ENCODE measurements around the gene OPCML.

OPCML gene

DNA sequence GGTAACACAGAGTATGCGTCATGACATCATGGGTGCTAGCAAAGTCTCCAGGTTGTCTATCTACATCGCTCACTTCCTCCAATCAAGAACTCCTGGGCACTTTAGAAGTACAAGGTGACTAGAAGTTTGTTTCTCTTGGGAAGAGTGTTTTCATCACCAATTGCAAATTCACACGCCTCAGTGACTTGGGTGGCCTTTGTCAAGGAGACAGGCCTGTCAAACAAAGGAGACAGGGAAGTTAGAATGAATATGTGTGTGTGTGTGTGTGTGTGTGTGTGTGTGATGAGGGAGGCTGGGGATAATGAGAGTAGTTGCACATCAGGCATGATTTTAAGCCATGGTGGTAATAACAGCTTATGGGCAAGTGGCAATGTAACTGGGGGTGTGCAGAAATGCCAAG, 953.2 kb downstream of the OPCML start:
- no peak for DNase-seq

DNA sequence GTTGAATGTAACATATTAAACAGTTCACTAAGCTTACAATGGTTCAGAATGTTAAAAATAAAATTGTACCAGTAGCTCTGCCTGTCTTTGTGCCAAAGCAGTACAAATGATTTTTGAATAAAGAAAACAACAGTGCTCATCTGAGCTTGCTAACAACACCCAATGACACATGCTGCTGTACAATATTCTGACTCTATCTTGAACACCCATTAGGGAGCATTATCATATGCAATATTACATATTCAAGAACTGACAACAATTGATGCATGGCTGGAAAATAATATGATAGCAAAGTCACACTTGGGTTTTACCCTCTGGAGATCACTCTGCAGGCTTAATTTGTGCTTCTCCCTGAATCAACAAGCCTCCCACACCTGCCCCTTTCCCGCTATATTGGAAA, 953.7 kb downstream of the OPCML start:
- DNase-seq, result no peak

DNA sequence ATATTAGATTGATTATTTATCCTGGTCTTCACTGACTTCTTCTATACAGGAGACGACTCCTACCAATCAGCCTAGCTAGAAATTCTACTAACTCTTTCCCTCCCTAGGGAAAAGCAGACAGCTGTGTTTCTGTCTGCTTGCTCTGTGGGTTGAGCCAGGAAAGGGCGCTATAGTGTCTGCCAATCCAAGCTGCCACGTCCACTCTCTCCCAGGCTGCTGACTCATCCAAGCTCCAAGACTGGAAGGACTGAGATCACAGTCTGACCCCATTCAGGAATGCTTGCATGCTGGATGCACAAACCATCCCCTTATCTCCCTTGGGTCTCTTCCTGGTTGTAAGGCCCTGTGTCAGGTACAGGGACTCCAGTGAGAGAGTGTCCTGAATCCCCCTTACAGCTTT, 955.6 kb downstream of the OPCML start:
- DNase-seq, result no peak

DNA sequence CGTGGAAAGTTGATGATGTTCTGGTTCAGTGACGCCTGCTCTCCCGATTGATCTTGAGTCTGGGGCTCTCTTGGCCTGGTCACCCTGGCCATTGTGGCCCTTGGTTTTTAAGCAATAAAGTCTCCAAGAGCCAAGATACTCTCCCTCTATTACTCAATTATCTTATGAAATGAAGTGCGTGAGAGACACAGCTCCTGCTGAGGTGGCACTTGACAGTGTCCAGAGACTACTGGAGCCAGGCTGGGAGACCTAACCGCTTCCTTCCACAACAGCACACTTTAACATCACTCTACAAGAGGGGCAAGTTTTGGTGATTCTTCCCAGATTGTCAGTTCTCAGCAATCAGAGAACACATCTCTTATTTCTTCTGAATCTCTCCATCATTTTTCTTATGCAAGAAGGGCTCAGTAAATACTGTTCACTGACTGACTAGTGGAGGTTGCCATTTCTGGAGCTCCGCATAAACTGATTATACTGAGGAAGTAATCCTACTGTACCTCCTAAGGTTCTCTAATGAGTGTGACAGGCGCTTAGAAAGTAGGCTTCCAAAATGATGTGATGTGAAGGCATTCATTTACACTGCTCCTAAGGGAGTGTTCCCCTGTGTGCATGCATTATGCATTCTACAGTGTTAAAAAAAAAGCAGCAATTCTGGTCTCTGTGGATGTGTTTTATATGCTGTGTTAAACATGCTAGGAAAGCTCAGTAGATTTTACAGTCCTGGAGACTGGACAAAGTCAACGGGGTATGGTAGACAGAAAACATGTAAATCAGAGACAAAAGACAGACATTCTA, 968.0 kb downstream of the OPCML start:
- no peak for DNase-seq

DNA sequence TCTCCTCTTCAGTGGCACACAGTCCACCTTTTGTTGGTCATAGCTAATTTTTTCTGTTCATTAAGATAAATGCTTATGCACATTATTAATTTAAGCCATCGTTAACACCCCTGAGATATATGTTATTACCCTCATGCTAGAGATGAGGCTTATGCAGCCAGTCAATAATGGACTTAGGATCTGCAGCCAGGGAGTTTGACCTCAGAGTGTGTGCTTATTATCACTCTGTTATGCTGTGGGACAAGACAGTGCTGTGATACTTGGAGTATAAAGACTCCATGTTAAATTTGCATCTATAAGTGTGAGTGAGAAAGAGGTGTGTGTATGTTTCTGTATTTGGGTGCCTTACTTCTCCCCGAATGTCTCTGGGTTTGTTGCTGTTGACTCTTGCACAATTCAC, 969.3 kb downstream of the OPCML start:
- DNase-seq, result no peak

DNA sequence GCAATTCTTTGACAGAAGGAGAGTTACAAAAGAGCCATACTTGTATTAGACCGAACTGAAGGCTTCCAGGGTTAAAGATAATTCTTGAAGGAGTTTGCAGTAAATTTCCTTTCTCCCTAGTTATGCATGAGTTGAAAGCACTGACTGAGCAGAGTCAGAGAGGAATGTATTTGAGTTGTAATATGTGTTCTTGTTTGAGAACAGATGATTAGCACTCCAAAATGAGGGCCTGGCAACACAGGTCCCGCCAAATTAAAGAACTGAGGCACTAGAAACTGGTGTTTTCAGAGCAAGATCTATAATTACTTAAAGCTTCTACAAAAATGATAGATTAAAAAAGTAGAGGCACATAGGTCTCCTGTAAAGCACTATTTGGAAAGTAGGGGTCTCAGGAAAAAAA, 970.4 kb downstream of the OPCML start:
- no peak for DNase-seq

DNA sequence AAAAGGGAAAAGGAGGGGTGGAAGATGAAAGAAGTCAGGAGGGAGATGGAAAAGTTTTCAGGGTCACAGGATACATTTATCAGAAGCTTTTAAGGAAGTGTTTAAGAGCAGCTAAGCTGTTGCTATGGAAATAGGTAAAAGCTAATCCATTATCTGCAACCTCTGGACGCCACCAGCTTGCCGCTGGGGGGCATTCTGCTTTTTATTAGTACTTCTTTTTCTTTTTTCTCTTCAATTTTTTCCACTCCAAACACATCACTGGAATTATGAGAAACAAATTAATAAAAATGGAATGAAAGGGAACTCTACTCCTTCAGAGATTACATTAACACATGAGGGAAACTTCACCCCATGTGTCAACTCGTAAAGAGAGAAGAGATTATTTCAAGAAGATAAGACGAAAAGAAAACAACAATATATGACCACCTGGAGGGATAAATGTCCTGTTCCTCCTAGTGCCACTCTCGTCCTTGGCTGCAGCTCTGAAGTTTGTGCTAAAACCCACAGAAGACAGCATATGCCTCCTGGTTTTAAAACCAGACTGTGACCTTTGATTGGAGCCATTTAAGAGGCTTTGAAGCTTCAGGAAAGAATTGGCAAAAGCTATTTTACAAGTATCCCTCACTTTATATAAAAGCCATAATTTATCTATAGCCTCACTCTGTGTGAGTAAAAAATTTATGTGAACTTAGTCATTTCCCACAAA, 972.8 kb downstream of the OPCML start:
- DNase-seq, result no peak

DNA sequence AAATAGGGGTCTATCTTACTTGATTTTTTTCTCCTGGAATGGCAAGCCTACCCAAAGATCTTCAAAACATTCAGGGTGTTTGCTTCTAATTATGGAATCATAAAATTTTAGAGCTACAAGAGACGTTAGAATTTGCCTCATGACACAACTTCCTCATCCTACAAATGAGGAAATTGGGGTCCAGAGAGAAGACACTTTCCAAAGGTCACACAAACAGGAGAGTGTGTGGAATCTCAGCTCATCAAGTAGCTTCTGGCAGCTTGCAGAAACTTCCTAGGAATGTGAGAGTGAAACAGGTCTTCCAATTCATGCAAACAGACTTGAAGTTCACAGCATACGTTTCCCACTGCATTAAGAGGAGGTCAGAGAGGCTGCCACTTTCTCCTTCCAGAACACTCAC, 976.0 kb downstream of the OPCML start:
- DNase-seq, result no peak

DNA sequence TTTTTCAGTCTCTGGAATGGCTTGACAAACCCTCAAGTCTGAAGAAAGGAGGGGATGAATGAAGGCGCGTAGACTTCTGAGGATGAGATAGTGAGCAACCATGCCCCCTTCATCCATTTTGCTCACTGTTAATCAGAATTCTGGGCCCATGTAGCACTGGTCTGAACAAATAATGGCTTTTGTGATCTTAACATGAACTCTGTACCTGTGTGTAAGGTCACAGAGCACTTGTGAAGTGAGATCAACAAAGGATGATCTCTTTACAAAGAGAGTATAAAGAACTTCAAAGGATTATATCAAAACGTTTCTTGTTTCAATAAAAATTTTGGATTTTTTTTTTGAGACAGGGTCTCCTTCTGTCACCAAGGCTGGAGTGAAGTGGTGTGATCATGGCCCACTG, 976.7 kb downstream of the OPCML start:
- DNase-seq, result no peak

DNA sequence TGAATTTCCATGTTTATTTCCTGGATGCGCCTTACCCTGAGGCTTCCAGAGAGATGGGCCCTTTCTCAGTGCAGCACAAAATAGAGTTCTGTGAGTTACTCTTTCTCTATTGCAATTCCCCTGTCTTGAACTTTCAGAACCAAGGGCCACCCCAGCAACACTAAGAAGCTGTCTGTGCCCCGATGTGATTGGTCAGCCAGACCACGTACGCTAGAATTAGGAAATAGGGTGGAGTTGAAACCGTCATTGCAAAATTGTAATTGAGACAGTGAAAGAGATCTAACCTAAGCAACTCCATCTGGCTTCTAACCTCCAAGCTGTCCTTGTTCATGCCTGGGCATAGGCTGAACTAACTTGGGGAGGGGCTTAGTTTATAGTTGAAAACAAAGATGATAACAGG, 981.3 kb downstream of the OPCML start:
- no peak for DNase-seq

DNA sequence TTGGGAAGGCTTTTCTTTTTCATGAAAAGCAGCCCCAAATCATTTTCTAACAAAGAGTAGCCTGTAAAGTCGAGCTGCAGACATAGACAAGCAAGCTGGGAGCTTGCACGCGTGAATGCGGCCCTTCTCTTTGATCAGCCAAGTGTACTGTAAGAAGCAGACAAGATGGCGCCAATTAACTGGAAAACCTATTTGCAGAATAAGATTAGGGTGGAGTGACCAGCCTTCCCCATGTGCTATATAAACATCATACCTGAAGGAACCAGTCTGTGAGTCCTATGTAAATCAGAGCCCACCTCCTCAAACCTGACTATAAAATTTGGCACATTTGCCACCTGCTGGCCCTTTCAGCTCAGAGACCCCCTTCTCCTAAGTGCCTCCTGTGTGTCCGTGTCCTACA, 982.7 kb downstream of the OPCML start:
- DNase-seq, result no peak

DNA sequence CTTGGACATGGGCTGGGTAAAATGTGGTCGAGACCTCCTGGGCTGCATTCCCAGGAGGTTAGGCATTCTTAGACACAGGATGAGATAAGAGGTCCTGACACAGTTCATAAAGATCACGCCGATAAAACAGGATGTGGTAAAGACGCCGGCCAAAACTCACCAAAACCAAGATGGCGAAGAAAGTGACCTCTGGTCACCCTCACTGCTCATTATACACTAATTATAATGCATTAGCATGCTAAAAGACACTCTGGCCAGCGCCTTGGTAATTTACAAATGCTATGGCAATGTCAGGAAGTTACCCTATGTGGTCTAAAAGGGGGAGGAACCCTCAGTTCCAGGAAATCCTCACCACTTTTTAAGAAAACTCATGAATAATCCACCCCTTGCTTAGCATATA, 983.3 kb downstream of the OPCML start:
- DNase-seq, result no peak

DNA sequence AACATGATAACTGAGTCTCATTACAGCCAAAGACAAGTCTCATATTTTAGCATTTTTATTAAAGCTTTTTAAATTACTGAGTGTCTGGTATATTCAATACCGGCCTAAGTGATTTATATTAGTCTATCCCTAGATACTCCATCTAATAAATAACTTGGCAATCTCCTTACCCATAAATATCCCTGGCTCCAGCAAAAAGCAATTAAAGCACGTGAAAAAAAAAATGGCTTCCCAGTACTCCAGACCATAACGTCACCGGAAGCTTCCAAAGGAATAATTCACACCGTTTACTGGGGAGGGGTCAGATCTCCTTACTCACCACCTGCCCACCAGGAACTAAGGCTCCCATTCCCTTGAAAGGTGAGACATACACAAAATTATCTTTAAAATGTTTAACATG, 988.3 kb downstream of the OPCML start:
- DNase-seq, result no peak

DNA sequence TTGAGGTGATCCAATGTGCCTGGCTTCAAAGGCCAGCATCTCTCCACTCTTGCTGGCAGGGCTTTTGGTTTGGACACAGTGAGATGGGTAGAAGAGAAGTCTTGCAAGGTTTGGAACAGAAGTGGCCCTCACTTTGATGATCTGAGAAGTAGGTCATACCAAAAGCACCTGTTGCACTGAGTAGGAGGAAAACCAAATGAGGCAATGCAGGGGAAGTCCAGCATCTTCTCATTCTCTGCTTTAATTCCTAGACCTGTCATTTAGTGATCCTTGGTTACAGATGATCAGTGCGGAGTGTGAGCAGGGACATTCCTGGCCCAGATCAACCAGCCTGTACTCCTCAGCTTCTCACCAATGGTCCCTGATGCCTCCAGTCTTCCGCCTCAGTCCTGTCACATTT, 990.5 kb downstream of the OPCML start:
- no peak for DNase-seq

DNA sequence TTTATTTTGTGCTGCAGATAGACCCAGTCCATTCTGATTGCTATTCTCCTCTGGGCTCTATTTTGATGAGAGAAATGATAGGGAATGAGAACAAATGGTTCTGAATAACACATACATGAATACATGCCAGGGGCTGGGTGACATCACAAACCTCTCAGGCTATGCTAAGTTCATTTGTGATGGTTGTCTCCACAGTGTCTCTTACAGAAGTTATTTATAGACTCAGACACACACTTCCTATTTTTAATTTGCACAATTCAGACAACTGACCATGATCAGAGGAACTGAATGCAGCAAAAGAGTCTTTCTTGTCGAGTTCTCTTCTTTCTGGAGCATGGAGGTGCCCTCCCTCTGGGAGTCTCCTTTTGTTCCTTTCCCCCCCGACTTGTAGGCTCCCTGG, 991.7 kb downstream of the OPCML start:
- DNase-seq, result no peak

DNA sequence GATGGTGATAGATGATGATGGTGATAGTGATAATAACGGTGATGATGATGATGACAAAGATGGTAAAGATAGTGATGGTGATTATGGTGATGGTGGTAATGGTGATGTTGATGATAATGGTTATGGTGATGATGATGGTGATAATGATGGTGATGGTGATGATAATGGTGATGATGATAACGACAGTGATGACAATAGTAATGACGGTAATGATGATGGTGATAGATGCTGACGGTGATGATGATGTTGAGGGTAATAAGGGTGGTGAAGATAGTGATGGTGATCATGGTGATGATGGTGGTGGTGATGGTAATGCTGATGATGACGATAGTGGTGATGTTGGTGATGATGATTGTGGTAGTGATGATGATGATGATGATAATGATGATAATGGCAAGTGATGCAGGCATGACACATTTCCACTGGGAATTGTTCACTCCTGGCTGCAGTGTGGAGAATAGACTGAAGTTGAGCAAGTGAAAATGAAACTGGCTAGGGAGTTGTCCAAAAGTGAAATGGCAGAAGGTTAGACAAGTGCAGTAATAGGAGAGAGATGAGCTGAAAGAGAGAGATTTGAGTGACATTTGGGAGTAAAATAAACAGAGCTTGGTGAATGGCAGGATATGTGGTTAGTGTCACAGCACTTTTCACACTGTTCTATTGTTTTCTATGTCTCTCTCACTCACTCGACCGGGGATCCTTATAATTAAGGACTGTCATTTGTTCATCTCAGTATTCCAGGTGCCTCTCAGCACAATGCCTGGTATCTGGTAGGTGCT, 992.5 kb downstream of the OPCML start:
- DNase-seq, result no peak

DNA sequence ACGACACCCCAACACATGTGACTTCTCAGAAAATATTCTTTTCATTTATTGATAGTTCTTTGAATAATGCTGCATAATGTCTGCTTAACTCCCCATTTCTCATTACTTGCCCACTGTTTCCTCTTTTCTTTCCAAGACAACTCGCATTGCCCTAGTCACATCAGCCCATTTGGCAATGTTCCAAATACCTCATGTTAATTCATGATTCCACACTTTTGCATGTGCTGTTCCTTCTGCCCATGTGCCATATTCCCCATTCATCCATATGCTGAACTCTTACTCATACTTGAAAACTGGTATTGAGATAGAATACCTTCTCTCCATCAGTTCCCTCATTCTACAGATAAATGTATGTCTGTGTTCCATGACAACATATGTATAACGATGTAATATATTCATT, 993.7 kb downstream of the OPCML start:
- no peak for DNase-seq

DNA sequence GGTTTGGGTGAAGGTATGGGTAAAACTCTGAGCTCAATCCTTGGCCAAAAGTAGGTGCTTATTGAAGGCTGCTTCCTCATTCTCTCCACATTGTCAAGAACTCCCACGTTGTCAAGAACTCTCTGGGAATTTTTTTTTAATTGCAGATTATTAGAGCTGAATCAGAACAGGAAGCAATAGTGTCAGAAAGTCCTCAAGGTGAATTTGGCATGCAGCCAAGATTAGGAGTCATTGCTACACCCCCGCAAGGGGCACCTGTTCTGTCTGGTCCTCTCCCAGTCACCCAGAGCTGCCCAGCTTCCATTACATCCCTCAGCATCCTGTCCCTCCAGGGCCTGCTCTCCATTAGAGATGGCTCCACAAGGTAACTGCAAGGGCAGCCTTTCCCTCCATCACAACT, 996.5 kb downstream of the OPCML start:
- no peak for DNase-seq

DNA sequence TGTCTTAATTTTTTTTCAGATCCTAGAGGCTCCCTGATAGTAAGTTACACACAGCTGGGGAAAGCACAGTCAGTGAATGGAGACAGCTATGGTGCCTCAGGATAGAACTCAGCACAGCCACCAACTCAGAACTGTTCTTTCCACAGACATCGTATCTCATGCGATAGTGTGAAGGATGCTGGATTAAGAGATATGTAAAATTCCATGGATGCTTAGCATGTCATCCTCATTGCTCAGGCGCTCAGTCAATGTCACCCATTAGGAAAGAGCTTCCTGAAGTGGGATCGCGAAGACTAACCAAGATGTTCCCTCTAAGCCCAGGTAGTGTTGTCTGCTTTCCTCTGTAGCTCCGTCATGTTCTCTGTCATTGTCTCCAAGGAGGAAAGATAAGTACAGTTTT, 1000.4 kb downstream of the OPCML start:
- DNase-seq, result no peak

DNA sequence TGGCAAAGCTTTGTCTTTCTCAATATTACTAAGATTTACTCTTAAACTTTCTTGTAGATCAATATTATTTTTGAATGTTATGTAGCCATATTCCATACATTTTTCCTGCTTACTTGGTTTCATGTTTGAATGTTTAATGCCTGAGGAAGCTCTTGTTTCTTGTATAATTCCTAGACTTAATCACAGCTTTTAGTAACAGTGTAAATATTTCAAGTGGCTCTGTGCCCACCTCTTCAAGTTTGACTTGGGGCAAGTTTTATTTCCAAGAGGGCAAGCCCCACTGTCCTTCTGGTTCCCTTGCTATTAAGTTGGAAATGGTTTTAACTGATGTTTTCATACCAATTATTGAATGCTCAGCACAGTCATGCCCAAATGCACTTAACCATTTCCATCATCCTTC, 1004.1 kb downstream of the OPCML start:
- DNase-seq, result no peak

DNA sequence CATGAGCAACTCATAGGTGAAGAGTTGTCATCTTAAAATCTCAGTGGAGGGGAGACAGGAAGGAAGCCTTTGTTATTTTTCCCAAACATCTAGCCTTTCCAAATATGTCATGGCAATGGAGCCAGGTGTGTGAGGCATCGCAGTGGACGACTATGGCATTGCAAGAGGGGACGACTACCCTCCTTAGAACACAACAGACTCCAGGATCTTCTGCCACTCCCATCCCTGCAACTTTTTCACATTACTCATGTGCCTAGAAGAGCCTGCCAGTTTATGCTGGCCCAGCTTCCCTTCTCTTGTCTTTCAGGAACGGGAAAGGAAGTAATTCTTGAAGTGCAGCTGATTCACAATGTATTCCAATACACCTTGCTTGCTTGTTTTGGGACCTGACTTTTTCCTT, 1008.4 kb downstream of the OPCML start:
- DNase-seq, result no peak

DNA sequence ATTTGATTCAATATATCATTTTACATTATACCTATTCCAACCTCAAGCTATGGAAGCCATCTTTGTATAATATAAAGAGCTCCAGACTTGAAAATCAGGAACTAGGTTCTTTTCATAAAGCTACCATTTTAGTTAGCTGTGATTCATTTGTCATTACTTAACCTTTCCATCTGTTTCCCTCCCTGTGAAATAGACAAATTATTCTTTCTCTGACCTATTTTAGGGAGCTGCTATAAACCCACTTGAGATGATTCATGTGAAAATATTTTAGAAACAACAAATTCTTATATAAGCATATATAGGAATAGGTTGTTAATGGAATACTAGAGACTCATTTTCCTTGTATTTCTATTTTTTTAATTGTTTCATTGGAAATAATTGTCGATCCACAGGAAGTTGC, 1012.1 kb downstream of the OPCML start:
- DNase-seq, result no peak

DNA sequence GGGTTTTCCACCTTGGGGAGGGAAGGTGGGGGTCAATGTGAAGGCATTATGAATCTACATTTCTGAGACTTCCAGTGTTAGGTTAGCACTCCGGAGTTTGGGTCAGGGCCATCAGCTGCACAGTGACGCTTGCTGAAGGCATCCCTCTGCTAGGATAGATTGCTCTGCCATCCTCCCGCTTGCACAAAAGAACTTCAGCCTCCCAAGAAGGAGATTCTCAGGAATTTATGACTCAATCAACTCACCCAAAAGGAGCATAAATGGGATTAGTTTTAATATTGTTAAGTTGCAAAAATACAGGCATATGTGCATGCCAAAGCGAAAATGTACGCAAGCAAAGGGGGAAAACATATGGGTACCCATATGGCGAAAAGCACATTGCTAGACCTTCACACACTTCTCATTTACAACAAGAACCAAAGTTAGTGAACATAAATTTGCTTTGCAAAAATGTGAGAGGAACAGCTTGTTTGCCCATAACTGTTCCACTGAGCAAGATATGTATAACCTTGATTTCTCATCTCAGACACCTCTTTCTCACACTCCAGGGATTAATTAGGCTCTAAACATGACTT, 1013.0 kb downstream of the OPCML start:
- DNase-seq, result no peak

Measured in stimulated activated CD4-positive, alpha-beta T cell treated with anti-CD3 and anti-CD28 coated beads, Interleukin-1b, Interleukin-23, amount 100 ng/mL, for 48 hours (primary cell).